SJSA1 (cell line): ENCODE measurements around the gene ARHGAP32. TPM values are rescaled to one million over a fixed set of nuclear protein-coding genes. Genes with fewer than 3 reads are reported as not detected.
A peak's percentile ranks its signal among the peaks of the same experiment; 100 is the strongest.
"Not testable (repeated sequence)": the region's sequence is repeated elsewhere in the genome, so short reads cannot be mapped to it uniquely, and the experiment has no call there.

ENCODE experiments used
- DNase-seq, 2 experiments: peaks; one replicate each; pipeline ENCODE4 v3.0.0-alpha.2; 2015 to 2020; ENCODE audit warnings: low spot score in 2 of 2, low read depth in 1 of 2
- H3K27ac ChIP-seq: fragments of 250-450 bp; sonication (Bioruptor Pico); 2 replicates; pipeline ENCODE4 v1.5.1; 2020; ENCODE audit warnings: mild to moderate bottlenecking, moderate library complexity
- H3K27me3 ChIP-seq: fragments of 250-450 bp; sonication (Bioruptor Pico); replicated peaks from 2 replicates; pipeline ENCODE4 v1.5.1; 2020; ENCODE audit warnings: mild to moderate bottlenecking, moderate library complexity
- H3K36me3 ChIP-seq: fragments of 250-450 bp; sonication (Bioruptor Pico); 2 replicates; pipeline ENCODE4 v1.5.1; 2020; ENCODE audit warnings: mild to moderate bottlenecking
- H3K4me1 ChIP-seq: fragments of 250-450 bp; sonication (Bioruptor Pico); replicated peaks from 2 replicates; pipeline ENCODE4 v1.6.1; 2021; ENCODE audit warnings: mild to moderate bottlenecking
- H3K4me3 ChIP-seq: fragments of 250-450 bp; sonication (Bioruptor Pico); 2 replicates; pipeline ENCODE4 v1.5.1; 2020; ENCODE audit warnings: mild to moderate bottlenecking
- H3K9me3 ChIP-seq: fragments of 250-450 bp; sonication (Bioruptor Pico); replicated peaks from 2 replicates; pipeline ENCODE4 v1.5.1; 2020; ENCODE audit warnings: mild to moderate bottlenecking
- total RNA-seq: library from RNA; depleted of rRNA; stranded (reverse); fragments of >200 nt; shearing (Covaris generic); gene quantifications from 2 replicates; pipeline ENCODE4 v1.2.3, GENCODE V29; 2014

Gene ARHGAP32
- total RNA-seq, 1 experiment from 2014 or later = 3.3 TPM

DNA sequence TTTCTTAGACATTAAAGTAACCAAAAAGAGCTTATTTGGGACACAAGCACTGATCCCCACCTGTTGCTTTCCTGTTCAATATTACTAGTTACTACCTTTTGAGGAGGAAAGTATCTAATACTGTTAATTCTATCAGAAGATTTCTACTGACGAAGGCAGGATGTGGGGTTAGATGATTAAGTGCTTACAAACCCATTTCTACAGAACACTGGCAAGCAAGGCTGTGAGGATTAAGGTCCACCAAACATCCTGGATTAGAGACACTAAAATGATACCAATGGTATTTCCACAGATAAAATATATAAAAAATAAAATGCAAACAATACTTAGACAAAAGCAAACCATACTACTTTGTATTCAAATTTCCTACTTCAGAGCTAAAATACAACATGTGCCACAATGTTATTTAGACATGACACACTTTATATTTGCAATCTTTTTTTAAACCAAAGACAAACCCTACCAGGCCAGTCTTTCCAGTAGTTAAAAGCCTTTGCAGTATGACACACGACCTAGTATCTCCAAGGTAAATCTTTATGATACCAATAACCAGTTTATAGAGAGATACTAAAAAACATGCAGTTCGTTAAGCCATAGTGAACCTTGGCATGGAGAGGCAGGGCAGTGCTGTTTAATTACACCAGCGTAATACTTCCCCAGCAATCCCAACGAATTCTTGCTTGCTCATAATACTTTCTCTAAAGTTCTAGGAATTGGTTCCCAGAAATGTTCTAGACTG lies 178.2 kb downstream of the ARHGAP32 start:
- H3K4me3 ChIP-seq = no peak overlapping the region
- no peaks in the 10 kb centered on the region for H3K4me1 ChIP-seq
- H3K27me3 ChIP-seq = no peaks in the 10 kb centered on the region
- H3K27ac ChIP-seq = no peak overlapping the region
- H3K36me3 ChIP-seq = no peaks in the 10 kb centered on the region
- no peak for DNase-seq
- H3K9me3 ChIP-seq = no peaks in the 10 kb centered on the region

DNA sequence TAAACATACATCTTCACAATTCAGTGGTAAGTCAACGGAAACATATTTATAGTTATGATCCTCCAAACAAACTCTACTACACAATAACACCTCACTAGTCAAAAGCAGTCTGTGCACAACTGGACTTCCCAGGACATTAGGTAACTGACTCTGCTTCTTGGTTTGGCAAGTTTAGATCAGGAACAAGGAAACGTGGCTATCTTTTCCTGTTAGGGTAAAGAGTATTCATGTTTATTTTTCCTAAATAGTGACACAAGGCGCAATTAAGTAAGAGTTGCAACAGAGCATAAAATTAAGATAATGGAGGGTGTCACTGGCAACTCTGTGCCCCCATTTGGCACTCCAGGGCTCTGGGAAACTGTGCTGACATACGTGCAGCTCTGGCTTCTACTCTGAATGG lies 179.2 kb downstream of the ARHGAP32 start:
- no peak for DNase-seq
- Histone ChIP-seq H3K4me3 (no peak overlapping the region), H3K9me3 (no peaks in the 10 kb centered on the region), H3K27me3 (no peaks in the 10 kb centered on the region), H3K36me3 (no peaks in the 10 kb centered on the region), H3K27ac (no peak overlapping the region), H3K4me1 (no peaks in the 10 kb centered on the region)

DNA sequence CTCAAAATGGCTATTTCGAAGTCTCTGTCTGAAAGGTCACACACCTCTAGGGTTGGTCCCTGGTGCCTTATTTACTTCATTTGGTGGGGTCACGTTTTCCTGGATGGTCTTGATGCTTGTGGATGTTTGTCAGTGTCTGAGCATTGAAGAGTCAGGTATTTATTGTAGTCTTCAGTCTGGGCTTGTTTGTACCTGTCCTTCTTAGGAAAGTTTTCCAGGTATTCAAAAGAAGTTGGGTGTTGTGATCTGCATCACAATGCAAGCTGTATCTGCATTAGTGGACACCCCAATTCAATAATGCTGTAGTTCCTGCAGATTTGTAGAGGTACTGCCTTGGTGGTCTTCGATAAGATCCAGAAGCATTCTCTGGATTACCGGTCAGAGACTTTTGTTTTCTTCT lies 186.0 kb downstream of the ARHGAP32 start:
- Histone ChIP-seq H3K27me3 (no peaks in the 10 kb centered on the region), H3K4me3 (no peak overlapping the region)
- no peak for DNase-seq

DNA sequence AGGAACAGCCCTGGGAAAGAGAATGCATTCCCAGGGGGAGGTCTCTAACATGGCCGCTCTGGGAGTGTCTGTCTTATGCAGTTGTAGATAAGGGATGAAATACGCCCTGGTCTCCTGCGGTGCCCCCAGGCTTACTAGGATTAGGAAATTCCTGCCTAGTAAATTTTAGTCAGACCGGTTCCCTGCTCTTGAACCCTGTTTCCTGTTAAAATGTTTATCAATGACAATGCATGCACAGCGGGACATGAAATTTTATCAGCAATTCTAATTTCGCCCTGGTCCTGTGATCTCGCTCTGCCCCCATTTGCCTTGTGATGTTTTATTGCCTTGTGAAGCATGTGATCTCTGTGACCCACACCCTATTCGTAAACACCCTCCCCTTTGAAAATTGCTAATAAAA lies 193.0 kb downstream of the ARHGAP32 start:
- H3K9me3 ChIP-seq, H3K4me1 ChIP-seq, H3K27ac ChIP-seq, H3K4me3 ChIP-seq, H3K27me3 ChIP-seq, H3K36me3 ChIP-seq, DNase-seq: not testable (repeated sequence)

More for the DNA sequence above, 186.0 kb downstream of the ARHGAP32 start:
- H3K9me3 ChIP-seq = no peaks in the 10 kb centered on the region
- no peaks in the 10 kb centered on the region for H3K4me1 ChIP-seq
- no peaks in the 10 kb centered on the region for H3K36me3 ChIP-seq
- no peak overlapping the region for H3K27ac ChIP-seq

DNA sequence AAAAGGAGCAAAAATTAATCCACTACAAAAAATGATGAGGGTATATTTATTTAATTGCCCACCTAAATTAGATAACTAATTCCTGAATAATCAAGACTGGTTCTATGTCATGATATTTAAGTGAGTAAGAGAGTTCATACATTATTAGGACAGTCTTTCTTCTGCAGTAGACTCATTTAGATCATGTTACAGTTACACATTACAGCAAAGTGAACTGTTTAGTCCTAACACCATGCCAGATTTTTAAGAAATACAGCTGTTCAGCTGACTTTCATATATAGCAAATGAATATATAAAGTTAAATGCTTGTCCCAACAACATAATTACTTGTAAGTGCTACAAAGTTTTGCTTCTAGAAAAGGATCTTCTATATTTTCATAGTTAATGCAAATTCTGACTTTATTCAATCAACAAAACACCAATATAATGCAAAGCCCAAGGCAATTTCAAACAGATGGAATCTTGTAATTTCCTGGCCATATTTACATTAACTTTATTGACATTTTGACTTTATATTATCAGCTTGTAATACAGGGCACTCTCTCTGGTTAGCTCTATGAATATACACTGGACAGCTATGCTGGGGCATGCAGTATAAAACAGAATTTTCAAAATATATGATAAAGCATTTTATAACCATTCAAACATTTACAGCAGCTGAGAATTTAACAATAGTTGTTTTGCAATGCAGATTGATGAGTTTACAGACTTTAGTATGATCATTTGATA lies 203.7 kb downstream of the ARHGAP32 start:
- Histone ChIP-seq H3K27me3 (no peaks in the 10 kb centered on the region), H3K27ac (no peak overlapping the region), H3K4me3 (no peak overlapping the region), H3K4me1 (peaks cover 6% of the 10 kb centered on the region), H3K36me3 (no peaks in the 10 kb centered on the region), H3K9me3 (no peaks in the 10 kb centered on the region)
- DNase-seq = no peak

DNA sequence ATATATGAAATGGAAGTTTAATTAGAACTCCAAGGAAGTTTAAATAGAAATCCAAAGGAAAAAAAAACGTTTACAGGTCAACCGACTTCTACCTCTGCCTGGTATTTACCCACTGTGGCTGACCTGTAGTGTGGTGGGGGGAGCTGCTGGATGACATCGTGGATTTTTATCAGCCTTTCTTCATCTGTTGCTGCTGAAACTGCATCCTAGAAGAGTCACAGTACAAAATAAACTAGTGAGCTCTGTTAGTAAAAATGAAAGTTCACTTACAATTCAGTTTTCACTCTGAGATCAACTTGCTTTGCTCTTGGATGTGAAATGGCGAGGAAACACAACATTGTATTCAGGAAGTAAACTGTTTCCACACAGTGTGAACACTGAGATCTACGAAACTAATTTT lies 206.2 kb downstream of the ARHGAP32 start:
- DNase-seq = peak in 1 of 2 experiments; percentile 6
- H3K4me3 ChIP-seq = no peak overlapping the region

DNA sequence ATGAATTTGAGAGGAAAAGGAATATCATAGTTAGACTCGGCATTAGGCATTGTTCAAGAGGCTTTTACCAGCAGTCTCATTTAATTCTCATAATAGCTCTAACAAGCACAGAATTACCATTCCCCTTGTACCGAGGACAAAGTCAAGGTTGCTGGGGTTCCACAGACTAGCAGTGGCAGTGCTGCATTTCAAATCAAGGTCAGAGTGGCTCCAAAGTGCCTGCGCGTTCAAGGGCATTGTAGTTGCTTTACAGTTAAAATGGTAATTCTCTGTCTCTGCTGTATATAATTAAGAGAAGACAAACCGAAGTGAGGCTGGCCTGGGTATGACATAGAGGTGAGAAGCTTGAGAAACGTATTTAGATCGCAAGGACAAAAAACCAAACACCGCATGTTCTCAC lies 209.1 kb downstream of the ARHGAP32 start:
- Histone ChIP-seq H3K27me3 (no peaks in the 10 kb centered on the region), H3K9me3 (no peaks in the 10 kb centered on the region), H3K36me3 (no peaks in the 10 kb centered on the region), H3K4me3 (no peak overlapping the region), H3K4me1 (peaks cover 6% of the 10 kb centered on the region), H3K27ac (no peak overlapping the region)
- no peak for DNase-seq

More for the DNA sequence above, 206.2 kb downstream of the ARHGAP32 start:
- Histone ChIP-seq H3K4me1 (peaks cover 6% of the 10 kb centered on the region), H3K27ac (no peak overlapping the region; the same call in 1 of the 2 replicates), H3K27me3 (no peaks in the 10 kb centered on the region), H3K36me3 (no peaks in the 10 kb centered on the region), H3K9me3 (no peaks in the 10 kb centered on the region)

DNA sequence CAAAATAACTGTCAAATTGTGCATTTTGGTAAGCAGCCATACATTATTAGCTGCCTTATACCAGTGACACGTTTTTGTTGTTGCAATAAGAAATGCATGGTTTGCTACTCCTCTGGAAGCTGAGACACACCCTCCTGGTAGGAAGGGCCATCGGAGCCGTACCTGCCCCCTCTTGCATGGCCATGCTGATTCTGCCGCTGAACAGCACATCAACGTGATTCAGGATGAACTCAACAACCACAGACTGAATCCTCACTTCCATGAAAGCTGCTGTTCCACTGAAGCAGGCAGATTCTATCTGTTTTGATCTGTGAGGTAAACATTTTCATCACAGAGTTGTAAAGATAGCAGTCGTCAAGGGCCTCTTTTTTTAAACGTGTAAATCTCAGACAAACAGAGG lies 210.9 kb downstream of the ARHGAP32 start:
- no peak overlapping the region for H3K27ac ChIP-seq
- no peaks in the 10 kb centered on the region for H3K27me3 ChIP-seq
- no peaks in the 10 kb centered on the region for H3K9me3 ChIP-seq
- H3K36me3 ChIP-seq = no peaks in the 10 kb centered on the region
- H3K4me1 ChIP-seq = peaks cover 4% of the 10 kb centered on the region
- no peak for DNase-seq
- no peak overlapping the region for H3K4me3 ChIP-seq

DNA sequence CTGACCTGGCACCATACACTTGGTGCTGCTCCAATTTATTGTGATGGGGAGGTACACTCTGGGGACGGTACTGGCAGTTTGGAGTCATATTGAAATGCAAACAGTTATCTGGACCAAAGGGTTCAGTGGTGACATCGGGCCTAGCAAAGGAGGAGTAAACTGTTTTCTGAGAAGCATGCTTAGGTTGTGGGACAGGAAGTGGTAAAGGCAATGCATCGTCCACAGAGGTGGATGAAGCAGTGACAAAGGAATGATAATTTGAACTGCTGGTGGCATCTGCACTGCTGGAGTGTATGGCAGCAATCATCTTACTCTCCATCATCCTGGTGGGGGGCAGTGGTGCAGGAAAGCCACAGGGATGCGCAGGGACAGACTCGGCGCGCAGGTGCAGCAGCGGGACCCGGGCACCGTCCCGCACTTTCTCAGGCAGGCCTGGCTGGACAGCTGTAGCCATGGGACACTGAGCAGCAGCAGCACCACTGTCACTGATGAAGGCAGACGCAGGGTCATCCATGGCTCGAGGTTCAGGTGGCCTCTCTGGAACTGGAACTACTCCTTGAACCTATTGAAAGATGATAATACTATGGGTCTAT lies 221.4 kb downstream of the ARHGAP32 start:
- H3K4me3 ChIP-seq = no peak overlapping the region
- no peaks in the 10 kb centered on the region for H3K4me1 ChIP-seq
- H3K27ac ChIP-seq = no peak overlapping the region
- no peak for DNase-seq
- no peaks in the 10 kb centered on the region for H3K27me3 ChIP-seq
- no peaks in the 10 kb centered on the region for H3K36me3 ChIP-seq
- H3K9me3 ChIP-seq = no peaks in the 10 kb centered on the region

DNA sequence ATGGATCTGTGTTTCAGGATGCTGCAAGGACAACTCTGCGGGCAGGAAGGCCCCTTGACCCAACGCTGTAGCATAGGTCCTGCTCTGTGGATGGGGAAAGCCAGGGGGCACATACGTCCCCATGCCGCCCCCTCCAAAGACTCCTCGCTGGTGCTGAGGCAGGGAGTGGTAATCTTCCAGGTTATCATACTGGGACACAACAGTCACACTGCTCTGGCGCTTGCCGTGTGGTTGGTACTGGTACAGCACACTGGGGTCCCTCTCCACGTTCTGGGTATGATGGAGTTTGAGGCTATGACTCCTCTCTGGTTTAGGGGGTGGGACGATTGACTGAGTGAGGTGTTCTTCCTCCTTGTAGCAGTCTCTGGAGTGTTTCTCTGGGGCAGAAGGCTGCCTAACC lies 223.2 kb downstream of the ARHGAP32 start:
- Histone ChIP-seq H3K4me3 (no peak overlapping the region), H3K36me3 (no peaks in the 10 kb centered on the region), H3K27me3 (no peaks in the 10 kb centered on the region)

DNA sequence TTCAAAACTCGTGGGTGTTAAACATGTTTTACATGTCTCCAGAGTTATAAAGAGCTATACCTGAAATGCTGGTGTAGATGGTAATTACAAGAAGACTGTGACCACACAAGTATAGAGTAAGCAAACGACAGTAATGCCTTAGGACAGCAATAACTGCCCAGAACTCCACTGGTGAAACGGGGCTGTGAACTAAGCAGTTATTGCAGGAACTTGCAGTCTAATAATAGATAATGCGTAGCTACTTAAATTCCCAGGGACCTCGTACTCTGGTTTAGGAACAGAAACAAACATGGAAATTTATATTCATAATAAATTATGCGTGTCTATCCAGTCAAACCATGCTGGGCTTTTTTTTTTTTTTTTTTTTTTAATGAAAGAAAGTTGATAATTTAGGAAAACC lies 224.5 kb downstream of the ARHGAP32 start:
- H3K27ac ChIP-seq = no peak overlapping the region
- no peaks in the 10 kb centered on the region for H3K9me3 ChIP-seq
- no peaks in the 10 kb centered on the region for H3K4me1 ChIP-seq
- H3K36me3 ChIP-seq = no peaks in the 10 kb centered on the region
- no peaks in the 10 kb centered on the region for H3K27me3 ChIP-seq
- no peak overlapping the region for H3K4me3 ChIP-seq
- DNase-seq = no peak

More for the DNA sequence above, 223.2 kb downstream of the ARHGAP32 start:
- H3K27ac ChIP-seq = no peak overlapping the region
- no peak for DNase-seq
- H3K9me3 ChIP-seq = no peaks in the 10 kb centered on the region
- H3K4me1 ChIP-seq = no peaks in the 10 kb centered on the region

DNA sequence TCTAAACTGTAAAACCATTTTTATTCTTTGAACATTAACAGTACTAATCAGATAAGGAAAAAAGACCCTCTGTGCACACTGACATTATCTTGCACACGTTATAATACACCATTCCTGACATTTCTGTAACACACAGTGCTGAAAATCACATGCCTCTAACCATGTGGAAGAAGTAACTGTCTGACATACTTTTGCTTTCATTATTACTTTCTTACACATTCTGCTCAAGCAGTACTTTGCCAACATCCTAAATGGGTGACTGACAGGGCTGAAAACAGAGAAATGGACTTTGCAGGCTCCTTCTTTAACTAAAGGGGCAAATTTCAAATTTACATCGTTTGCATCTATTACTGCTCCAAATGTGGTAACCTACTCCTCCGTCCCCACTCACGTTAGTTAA lies 226.6 kb downstream of the ARHGAP32 start:
- H3K36me3 ChIP-seq = no peaks in the 10 kb centered on the region
- no peak overlapping the region for H3K27ac ChIP-seq
- no peaks in the 10 kb centered on the region for H3K4me1 ChIP-seq
- H3K4me3 ChIP-seq = no peak overlapping the region
- H3K9me3 ChIP-seq = no peaks in the 10 kb centered on the region
- H3K27me3 ChIP-seq = no peaks in the 10 kb centered on the region
- no peak for DNase-seq

DNA sequence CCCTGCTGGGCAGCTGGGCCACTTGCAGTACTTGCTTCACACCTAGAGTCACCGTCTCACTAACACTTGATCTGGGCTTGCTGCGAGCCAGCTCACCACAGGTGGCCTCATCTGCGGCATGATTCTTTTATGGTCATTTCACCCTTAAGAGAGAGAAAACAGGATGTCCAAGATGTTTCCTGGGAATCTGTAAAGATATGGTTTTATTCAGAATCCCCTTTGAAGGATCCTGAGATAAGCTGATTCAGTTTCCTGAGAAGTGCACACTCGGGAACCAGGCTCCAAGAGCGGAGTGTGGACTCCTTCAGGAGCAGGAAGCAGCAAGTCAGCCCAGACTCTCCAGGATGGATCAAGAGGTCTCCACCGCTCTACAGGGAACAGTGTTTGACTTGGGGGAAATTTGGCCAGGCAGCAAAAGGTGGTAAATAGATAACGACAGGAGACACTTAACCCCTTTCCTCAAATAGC lies 227.6 kb downstream of the ARHGAP32 start:
- Histone ChIP-seq H3K4me3 (no peak overlapping the region), H3K4me1 (no peaks in the 10 kb centered on the region), H3K27ac (no peak overlapping the region), H3K9me3 (no peaks in the 10 kb centered on the region), H3K36me3 (no peaks in the 10 kb centered on the region), H3K27me3 (no peaks in the 10 kb centered on the region)
- DNase-seq = no peak

DNA sequence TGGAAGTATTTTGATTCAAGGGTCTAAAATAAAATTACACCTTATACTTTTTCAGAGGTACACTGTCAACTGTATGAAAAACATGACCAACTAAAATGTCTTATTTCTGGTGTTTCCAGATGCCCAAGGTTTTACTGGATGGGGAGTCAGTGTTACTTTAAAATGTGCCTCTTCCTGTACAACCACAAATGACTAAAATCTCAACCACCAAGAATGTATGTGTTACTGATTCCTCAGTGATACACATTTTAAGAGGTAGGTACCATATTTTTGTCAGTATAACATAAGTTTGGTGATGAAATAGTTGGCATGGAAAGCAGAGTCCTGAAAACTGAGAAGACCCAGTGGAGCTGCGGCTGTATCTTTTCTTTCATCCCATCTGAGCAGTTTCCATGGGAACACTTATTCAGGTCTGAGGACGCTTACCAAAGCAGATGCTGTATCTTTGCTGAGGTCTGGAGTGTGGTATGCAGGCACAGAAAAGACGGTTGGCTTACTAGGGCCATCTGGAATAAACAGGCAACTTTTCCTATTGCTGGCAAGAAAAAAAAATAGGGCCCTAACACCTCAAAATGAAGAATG lies 228.3 kb downstream of the ARHGAP32 start:
- DNase-seq = no peak
- Histone ChIP-seq H3K27me3 (no peaks in the 10 kb centered on the region), H3K27ac (no peak overlapping the region), H3K9me3 (no peaks in the 10 kb centered on the region), H3K4me1 (no peaks in the 10 kb centered on the region), H3K36me3 (no peaks in the 10 kb centered on the region), H3K4me3 (no peak overlapping the region)
